IPS-18a (cell line): ENCODE measurements around the gene RBM45.
"Not testable (repeated sequence)": the region's sequence is repeated elsewhere in the genome, so short reads cannot be mapped to it uniquely, and the experiment has no call there.

Source experiments
- H3K27ac ChIP-seq: one replicate; pipeline ENCODE4 v1.5.1; 2013; ENCODE audit warnings: low read length
- H3K27me3 ChIP-seq: one replicate; pipeline ENCODE4 v1.6.1; 2013; ENCODE audit warnings: mild to moderate bottlenecking, low read length; ENCODE audit not compliant: control insufficient read depth, insufficient read depth
- H3K36me3 ChIP-seq: one replicate; pipeline ENCODE4 v1.6.1; 2013; ENCODE audit warnings: low read depth, low read length; ENCODE audit not compliant: control insufficient read depth
- H3K4me1 ChIP-seq: one replicate; pipeline ENCODE4 v1.6.1; 2013; ENCODE audit warnings: low read depth, low read length; ENCODE audit not compliant: control insufficient read depth
- H3K4me3 ChIP-seq: one replicate; pipeline ENCODE4 v1.5.1; 2013; ENCODE audit warnings: low read length
- H3K9ac ChIP-seq: one replicate; pipeline ENCODE4 v1.6.1; 2013; ENCODE audit warnings: mild to moderate bottlenecking, low read length, moderate library complexity
- H3K9me3 ChIP-seq: one replicate; pipeline ENCODE4 v1.6.1; 2013; ENCODE audit warnings: low read depth, low read length; ENCODE audit not compliant: control insufficient read depth

Gene RBM45

DNA sequence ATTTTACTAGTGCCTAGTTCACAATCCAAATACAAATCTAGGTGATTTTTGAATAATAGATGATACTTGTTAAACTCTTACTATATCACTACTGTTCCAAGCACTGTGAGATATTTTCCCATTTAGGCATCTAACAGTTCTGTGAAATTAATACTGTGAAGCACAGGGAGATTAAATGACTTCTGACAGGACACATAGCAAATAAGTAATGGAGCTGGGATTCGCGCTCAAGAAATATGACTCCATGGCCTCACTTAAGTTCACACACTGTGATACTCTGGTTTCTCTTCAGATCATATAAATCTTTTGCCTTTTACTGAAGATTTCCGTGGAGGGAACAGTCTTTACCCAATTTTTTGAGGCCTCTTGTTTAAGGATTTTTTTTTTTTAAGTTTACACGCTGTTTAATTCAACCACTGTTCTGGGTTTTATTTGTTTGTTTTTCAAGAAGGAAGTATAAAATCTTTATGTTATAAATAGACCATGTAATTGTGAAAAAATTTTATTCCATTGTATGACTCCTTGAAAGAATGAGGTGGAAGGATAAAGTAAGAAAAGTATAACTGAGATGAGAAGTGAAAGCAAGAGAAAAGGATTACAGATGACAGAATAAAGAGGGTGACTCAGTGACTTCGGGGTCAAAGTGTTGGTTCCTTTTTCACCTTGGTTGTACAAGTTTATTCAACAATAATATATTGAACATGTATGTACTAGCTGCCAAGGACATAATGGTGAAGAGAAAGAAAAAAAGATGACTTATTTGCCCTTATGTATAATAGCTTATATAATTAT is 30.2 kb downstream of the RBM45 start:
- H3K4me3 ChIP-seq = no peak overlapping the region
- no peaks in the 10 kb centered on the region for H3K36me3 ChIP-seq
- no peaks in the 10 kb centered on the region for H3K9me3 ChIP-seq
- no peaks in the 10 kb centered on the region for H3K27me3 ChIP-seq
- H3K27ac ChIP-seq = no peak overlapping the region
- H3K9ac ChIP-seq = no peak overlapping the region
- no peaks in the 10 kb centered on the region for H3K4me1 ChIP-seq

DNA sequence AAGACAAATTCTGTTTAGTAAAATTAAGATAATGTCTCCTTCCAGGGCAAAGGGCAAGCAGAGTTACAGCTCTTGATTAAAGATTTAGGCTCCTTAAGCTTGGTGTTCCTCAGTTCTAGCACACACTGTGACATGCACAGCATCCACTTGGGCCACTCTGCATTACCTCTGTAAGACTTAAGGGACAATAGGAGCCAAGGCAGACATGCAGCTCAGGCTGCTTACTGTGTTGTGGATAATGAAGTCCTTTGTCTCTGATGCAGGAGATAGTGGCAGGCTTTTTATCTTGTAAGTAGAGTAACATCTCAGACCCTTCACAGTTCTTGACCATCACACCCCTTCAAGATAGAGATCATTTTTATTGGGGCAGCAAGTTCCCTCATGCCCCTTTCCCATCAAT is 31.2 kb downstream of the RBM45 start:
- H3K27ac ChIP-seq = no peak overlapping the region
- no peaks in the 10 kb centered on the region for H3K4me1 ChIP-seq
- H3K36me3 ChIP-seq = no peaks in the 10 kb centered on the region
- no peaks in the 10 kb centered on the region for H3K27me3 ChIP-seq
- no peaks in the 10 kb centered on the region for H3K9me3 ChIP-seq
- H3K9ac ChIP-seq = no peak overlapping the region
- H3K4me3 ChIP-seq = no peak overlapping the region

GRCh38 chr2:178152033-178152432 is 39.8 kb downstream of the RBM45 start:
- no peaks in the 10 kb centered on the region for H3K4me1 ChIP-seq
- H3K27ac ChIP-seq = no peak overlapping the region
- H3K36me3 ChIP-seq = no peaks in the 10 kb centered on the region

GRCh38 chr2:178152542-178152941 is 40.3 kb downstream of the RBM45 start:
- Histone ChIP-seq H3K4me1 (no peaks in the 10 kb centered on the region), H3K9me3 (no peaks in the 10 kb centered on the region), H3K9ac (no peak overlapping the region), H3K27ac (no peak overlapping the region), H3K4me3 (no peak overlapping the region), H3K36me3 (no peaks in the 10 kb centered on the region), H3K27me3 (no peaks in the 10 kb centered on the region)

More at GRCh38 chr2:178152033-178152432, 39.8 kb downstream of the RBM45 start:
- H3K9ac ChIP-seq = no peak overlapping the region
- H3K9me3 ChIP-seq = no peaks in the 10 kb centered on the region
- H3K4me3 ChIP-seq = no peak overlapping the region
- no peaks in the 10 kb centered on the region for H3K27me3 ChIP-seq

DNA sequence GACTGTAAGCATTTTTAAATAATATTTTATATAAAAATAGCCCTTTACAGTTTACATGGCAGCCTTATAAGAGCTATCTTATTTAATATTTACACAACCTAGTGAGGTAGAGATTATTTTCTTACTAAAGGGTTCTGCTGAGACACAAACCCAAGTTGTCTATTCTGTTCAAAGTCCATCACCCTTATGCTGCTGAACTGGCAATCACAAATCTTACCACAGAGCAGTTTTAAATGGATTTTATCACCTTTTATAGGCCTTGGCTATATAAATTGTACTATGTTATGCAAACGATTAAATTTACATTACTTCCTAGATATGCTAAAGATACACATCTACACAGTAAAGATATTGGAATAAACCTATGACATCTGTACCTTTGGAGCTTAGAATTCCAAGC is 40.7 kb downstream of the RBM45 start:
- H3K36me3 ChIP-seq = no peaks in the 10 kb centered on the region
- no peaks in the 10 kb centered on the region for H3K27me3 ChIP-seq
- H3K4me1 ChIP-seq = no peaks in the 10 kb centered on the region
- H3K9me3 ChIP-seq = no peaks in the 10 kb centered on the region
- H3K4me3 ChIP-seq = no peak overlapping the region
- no peak overlapping the region for H3K9ac ChIP-seq
- no peak overlapping the region for H3K27ac ChIP-seq

- H3K36me3 ChIP-seq, H3K4me1 ChIP-seq, H3K9me3 ChIP-seq, H3K4me3 ChIP-seq, H3K9ac ChIP-seq, H3K27me3 ChIP-seq, H3K27ac ChIP-seq: not testable (repeated sequence)
Measured at GRCh38 chr2:178153878-178154277, 41.6 kb downstream of the RBM45 start.

- H3K9me3 ChIP-seq = no peaks in the 10 kb centered on the region
- H3K4me3 ChIP-seq = no peak overlapping the region
- no peaks in the 10 kb centered on the region for H3K27me3 ChIP-seq
- no peak overlapping the region for H3K27ac ChIP-seq
- H3K36me3 ChIP-seq = no peaks in the 10 kb centered on the region
- no peak overlapping the region for H3K9ac ChIP-seq
- H3K4me1 ChIP-seq = no peaks in the 10 kb centered on the region
Measured at GRCh38 chr2:178155524-178155923, 43.3 kb downstream of the RBM45 start.

- Histone ChIP-seq H3K9ac (no peak overlapping the region), H3K9me3 (no peaks in the 10 kb centered on the region), H3K27me3 (no peaks in the 10 kb centered on the region), H3K4me3 (no peak overlapping the region), H3K27ac (no peak overlapping the region), H3K36me3 (no peaks in the 10 kb centered on the region), H3K4me1 (no peaks in the 10 kb centered on the region)
Measured at GRCh38 chr2:178157574-178157973, 45.3 kb downstream of the RBM45 start.

- Histone ChIP-seq H3K27me3 (no peaks in the 10 kb centered on the region), H3K36me3 (no peaks in the 10 kb centered on the region), H3K9me3 (no peaks in the 10 kb centered on the region), H3K27ac (no peak overlapping the region), H3K4me3 (no peak overlapping the region), H3K4me1 (no peaks in the 10 kb centered on the region), H3K9ac (no peak overlapping the region)
Measured at GRCh38 chr2:178159966-178160365, 47.7 kb downstream of the RBM45 start.

DNA sequence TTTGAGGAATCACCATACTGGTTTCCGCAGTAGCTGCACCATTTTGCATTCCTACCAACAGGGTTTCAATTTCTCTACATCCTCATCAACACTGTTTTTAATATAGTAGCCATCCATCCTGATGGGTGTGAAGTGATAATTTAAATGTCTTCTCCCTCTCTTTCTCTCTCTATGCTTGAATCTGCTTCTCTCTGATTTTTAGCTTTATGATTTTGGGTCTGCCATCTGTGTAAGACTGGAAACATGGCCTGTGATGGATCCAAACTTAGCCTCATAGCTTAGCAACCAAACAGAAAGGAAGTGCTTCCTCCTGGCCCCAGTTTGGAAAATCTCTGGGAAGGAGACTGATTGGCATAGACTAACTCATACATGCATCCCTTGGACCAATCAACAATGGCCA is 48.4 kb downstream of the RBM45 start:
- no peaks in the 10 kb centered on the region for H3K4me1 ChIP-seq
- no peaks in the 10 kb centered on the region for H3K36me3 ChIP-seq
- no peak overlapping the region for H3K4me3 ChIP-seq
- no peaks in the 10 kb centered on the region for H3K9me3 ChIP-seq
- no peak overlapping the region for H3K27ac ChIP-seq
- H3K27me3 ChIP-seq = no peaks in the 10 kb centered on the region
- no peak overlapping the region for H3K9ac ChIP-seq

GRCh38 chr2:178163395-178163794 is 51.2 kb downstream of the RBM45 start:
- H3K4me3 ChIP-seq = no peak overlapping the region
- H3K9ac ChIP-seq = no peak overlapping the region
- no peaks in the 10 kb centered on the region for H3K27me3 ChIP-seq
- no peaks in the 10 kb centered on the region for H3K36me3 ChIP-seq
- H3K27ac ChIP-seq = no peak overlapping the region
- no peaks in the 10 kb centered on the region for H3K4me1 ChIP-seq
- H3K9me3 ChIP-seq = no peaks in the 10 kb centered on the region

GRCh38 chr2:178163911-178164310 is 51.7 kb downstream of the RBM45 start:
- no peak overlapping the region for H3K27ac ChIP-seq
- no peaks in the 10 kb centered on the region for H3K27me3 ChIP-seq
- H3K9ac ChIP-seq = no peak overlapping the region
- H3K36me3 ChIP-seq = no peaks in the 10 kb centered on the region
- no peaks in the 10 kb centered on the region for H3K4me1 ChIP-seq
- no peak overlapping the region for H3K4me3 ChIP-seq
- H3K9me3 ChIP-seq = no peaks in the 10 kb centered on the region
